Neural progenitor cell (in vitro differentiated cells): ENCODE data around the gene INPP5D.

Experiments used
- EZH2phosphoT487 ChIP-seq: fragments of 200-600 bp; sonication (generic); IDR thresholded peaks from 2 replicates; pipeline ENCODE4 v1.6.1; 2017; ENCODE audit warnings: antibody characterized with exemption
- TF ChIP-seq, protein P1 (sequence below): fragments of 200-600 bp; sonication (generic); IDR thresholded peaks from 2 replicates; pipeline ENCODE4 v1.5.1; 2017; ENCODE audit warnings: antibody characterized with exemption, mild to moderate bottlenecking

DNA sequence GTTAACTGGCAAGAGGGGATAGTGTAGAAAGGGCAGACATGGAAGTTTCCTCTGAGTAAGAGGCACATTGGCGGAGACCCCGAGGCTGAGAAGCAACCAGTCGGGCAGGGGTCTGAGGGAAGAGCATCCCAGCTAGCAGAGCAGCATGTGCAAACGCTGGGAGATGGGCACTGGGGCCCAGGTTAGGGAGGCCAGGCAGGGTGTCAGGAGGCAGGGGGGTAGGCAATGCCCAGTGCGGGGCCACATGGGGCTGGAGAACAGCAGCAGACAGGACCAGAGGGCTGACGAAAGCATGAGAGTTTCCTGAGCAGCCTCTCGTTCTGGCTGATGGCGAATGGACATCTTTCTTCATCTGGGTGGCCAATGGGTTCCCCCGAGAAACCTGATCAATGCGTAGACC lies 88.2 kb downstream of the INPP5D start:
- TF ChIP-seq, protein P1, sequence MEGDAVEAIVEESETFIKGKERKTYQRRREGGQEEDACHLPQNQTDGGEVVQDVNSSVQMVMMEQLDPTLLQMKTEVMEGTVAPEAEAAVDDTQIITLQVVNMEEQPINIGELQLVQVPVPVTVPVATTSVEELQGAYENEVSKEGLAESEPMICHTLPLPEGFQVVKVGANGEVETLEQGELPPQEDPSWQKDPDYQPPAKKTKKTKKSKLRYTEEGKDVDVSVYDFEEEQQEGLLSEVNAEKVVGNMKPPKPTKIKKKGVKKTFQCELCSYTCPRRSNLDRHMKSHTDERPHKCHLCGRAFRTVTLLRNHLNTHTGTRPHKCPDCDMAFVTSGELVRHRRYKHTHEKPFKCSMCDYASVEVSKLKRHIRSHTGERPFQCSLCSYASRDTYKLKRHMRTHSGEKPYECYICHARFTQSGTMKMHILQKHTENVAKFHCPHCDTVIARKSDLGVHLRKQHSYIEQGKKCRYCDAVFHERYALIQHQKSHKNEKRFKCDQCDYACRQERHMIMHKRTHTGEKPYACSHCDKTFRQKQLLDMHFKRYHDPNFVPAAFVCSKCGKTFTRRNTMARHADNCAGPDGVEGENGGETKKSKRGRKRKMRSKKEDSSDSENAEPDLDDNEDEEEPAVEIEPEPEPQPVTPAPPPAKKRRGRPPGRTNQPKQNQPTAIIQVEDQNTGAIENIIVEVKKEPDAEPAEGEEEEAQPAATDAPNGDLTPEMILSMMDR = no peak
- TF ChIP-seq EZH2phosphoT487 = no peak
